ENCODE measurements around the gene SCP2. TPM values are rescaled to one million over a fixed set of nuclear protein-coding genes. Genes with fewer than 3 reads are reported as not detected.

Gene SCP2
- total RNA-seq, 1 donor from 2014 or later = 130 TPM

GRCh38 chr1:53038566-53038965, 111.5 kb downstream of the SCP2 start:
- no peak for TF ChIP-seq CTCF (IDR thresholded peaks at IDR 0.05; ENCODE audit: borderline replicate concordance)
- peaks cover 49% of the 10 kb centered on the region for H3K36me3 ChIP-seq
- H3K27me3 ChIP-seq (ENCODE audit: low read depth) = no peaks in the 10 kb centered on the region
- no peak overlapping the region for H3K4me3 ChIP-seq
- H3K9me3 ChIP-seq (replicated peaks) = no peaks in the 10 kb centered on the region
- intact Hi-C loops (cut with micrococcal nuclease) = no loop called here
- DNase-seq = no peak
- H3K4me1 ChIP-seq = no peaks in the 10 kb centered on the region
- no peak overlapping the region for H3K27ac ChIP-seq (replicated peaks)

- intact Hi-C loops (cut with micrococcal nuclease) = no loop called here
Observed at GRCh38 chr1:53043271-53043670, 116.2 kb downstream of the SCP2 start.

DNA sequence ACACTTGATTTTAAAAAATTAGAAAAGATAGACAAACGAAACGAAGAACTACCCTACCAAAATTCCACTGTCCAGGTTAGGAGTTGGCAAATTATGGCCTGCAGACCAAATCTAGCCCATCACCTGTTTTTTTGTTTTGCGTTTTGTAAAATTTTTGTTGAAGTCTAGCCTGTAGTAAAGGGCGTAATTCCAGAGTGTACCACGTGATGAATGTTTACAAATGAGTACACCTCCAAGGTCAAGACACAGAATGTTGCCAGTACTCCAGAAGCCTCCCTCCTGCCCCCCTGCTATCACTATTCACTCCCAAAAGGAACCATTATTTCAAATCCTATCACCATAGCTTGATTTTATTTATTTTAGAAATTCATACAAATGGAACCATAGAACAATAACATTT, 117.8 kb downstream of the SCP2 start:
- peaks cover 38% of the 10 kb centered on the region for H3K4me1 ChIP-seq
- H3K27me3 ChIP-seq (ENCODE audit: low read depth) = no peaks in the 10 kb centered on the region
- H3K27ac ChIP-seq (replicated peaks) = no peak overlapping the region
- H3K36me3 ChIP-seq = peaks cover 30% of the 10 kb centered on the region
- intact Hi-C loops (cut with micrococcal nuclease) = no loop called here
- no peak overlapping the region for H3K4me3 ChIP-seq
- no peak for DNase-seq
- no peak for TF ChIP-seq CTCF (IDR thresholded peaks at IDR 0.05; ENCODE audit: borderline replicate concordance)
- H3K9me3 ChIP-seq (replicated peaks) = no peaks in the 10 kb centered on the region

More at GRCh38 chr1:53043271-53043670, 116.2 kb downstream of the SCP2 start:
- H3K27ac ChIP-seq (replicated peaks) = no peak overlapping the region
- no peak overlapping the region for H3K4me3 ChIP-seq
- TF ChIP-seq CTCF (IDR thresholded peaks at IDR 0.05; ENCODE audit: borderline replicate concordance) = no peak
- no peak for DNase-seq
- no peaks in the 10 kb centered on the region for H3K9me3 ChIP-seq (replicated peaks)
- peaks cover 21% of the 10 kb centered on the region for H3K4me1 ChIP-seq
- H3K36me3 ChIP-seq = peaks cover 45% of the 10 kb centered on the region
- no peaks in the 10 kb centered on the region for H3K27me3 ChIP-seq (ENCODE audit: low read depth)

DNA sequence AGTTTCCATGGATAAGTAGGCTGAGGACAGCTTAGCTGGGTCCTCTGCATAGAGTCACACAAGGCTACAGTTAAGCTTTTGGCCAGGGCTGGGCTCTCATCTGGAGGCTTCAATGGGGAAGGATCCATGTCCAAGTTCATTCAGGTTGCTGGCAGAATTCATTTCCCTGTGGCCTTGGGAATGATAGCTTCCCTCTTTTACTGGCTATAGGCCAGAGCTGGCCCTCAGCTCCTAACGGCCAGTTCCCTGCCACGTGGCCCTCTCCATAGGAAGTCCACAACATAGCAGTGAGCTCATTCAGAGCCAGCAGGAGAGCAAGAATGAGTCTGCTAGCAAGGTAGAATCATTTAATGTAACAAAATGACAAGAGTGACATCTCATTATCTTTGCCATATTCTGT, 119.9 kb downstream of the SCP2 start:
- peak; percentile 48 for DNase-seq
- H3K27ac ChIP-seq (replicated peaks) = peak overlapping the region; percentile 68
- no peak for TF ChIP-seq CTCF (IDR thresholded peaks at IDR 0.05; ENCODE audit: borderline replicate concordance)
- H3K4me3 ChIP-seq = no peak overlapping the region
- intact Hi-C loops (cut with micrococcal nuclease) = no loop called here
- H3K27me3 ChIP-seq (ENCODE audit: low read depth) = no peaks in the 10 kb centered on the region
- no peaks in the 10 kb centered on the region for H3K9me3 ChIP-seq (replicated peaks)
- peaks cover 27% of the 10 kb centered on the region for H3K36me3 ChIP-seq
- peaks cover 49% of the 10 kb centered on the region for H3K4me1 ChIP-seq

GRCh38 chr1:53047737-53048736, 121.0 kb downstream of the SCP2 start:
- Histone ChIP-seq H3K4me3 (no peak overlapping the region), H3K4me1 (peaks cover 49% of the 10 kb centered on the region), H3K27me3 (ENCODE audit: low read depth) (no peaks in the 10 kb centered on the region), H3K27ac (replicated peaks) (peak overlapping the region; percentile 68), H3K9me3 (replicated peaks) (no peaks in the 10 kb centered on the region), H3K36me3 (peaks cover 29% of the 10 kb centered on the region)
- no peak for DNase-seq
- no peak for TF ChIP-seq CTCF (IDR thresholded peaks at IDR 0.05; ENCODE audit: borderline replicate concordance)
- intact Hi-C loops (cut with micrococcal nuclease) = no loop called here
